ENCODE results near the gene RAPH1. TPM values are rescaled to one million over a fixed set of nuclear protein-coding genes. Genes with fewer than 3 reads are reported as not detected.
"Not testable (repeated sequence)": the region's sequence is repeated elsewhere in the genome, so short reads cannot be mapped to it uniquely, and the experiment has no call there.

RAPH1 gene
- total RNA-seq, 6 experiments from 2014 or later: 23.0 to 91.5 (median 53.4) TPM

- Histone ChIP-seq H3K27ac (no peak overlapping the region), H3K9me3 (no peaks in the 10 kb centered on the region), H3K4me3 (no peak overlapping the region), H3K4me1 (no peaks in the 10 kb centered on the region), H3K27me3 (no peaks in the 10 kb centered on the region), H3K36me3 (no peaks in the 10 kb centered on the region)
- intact Hi-C loops (cut with DNase I): no loop called here
- WGBS (ENCODE audit: insufficient coverage, low coverage, low lambda C conversion rate, missing lambda C conversion rate): 90% methylated on average over 2 of the region's 3 CpGs
- no peak for ATAC-seq
- DNase-seq: no peak
- TF ChIP-seq CTCF (IDR thresholded peaks at IDR 0.05) (no peak), POLR2A (IDR thresholded peaks at IDR 0.05) (no peak)
Measured at GRCh38 chr2:203379156-203379555, 155.9 kb downstream of the RAPH1 start.

- H3K9me3 ChIP-seq: no peaks in the 10 kb centered on the region
- H3K4me3 ChIP-seq: no peak overlapping the region
- ATAC-seq (no peak), DNase-seq (no peak)
- no peaks in the 10 kb centered on the region for H3K4me1 ChIP-seq
- no peaks in the 10 kb centered on the region for H3K27me3 ChIP-seq
- TF ChIP-seq POLR2A (IDR thresholded peaks at IDR 0.05) (no peak), CTCF (IDR thresholded peaks at IDR 0.05) (no peak)
- no peaks in the 10 kb centered on the region for H3K36me3 ChIP-seq
- intact Hi-C loops (cut with DNase I): no loop called here
- no peak overlapping the region for H3K27ac ChIP-seq
Measured at GRCh38 chr2:203376173-203376572, 158.9 kb downstream of the RAPH1 start.

- H3K4me3 ChIP-seq; H3K27me3 ChIP-seq; DNase-seq; H3K9me3 ChIP-seq; H3K36me3 ChIP-seq; intact Hi-C loops (cut with DNase I); ATAC-seq; H3K27ac ChIP-seq; H3K4me1 ChIP-seq: not testable (repeated sequence)
- WGBS (ENCODE audit: insufficient coverage, low coverage, low lambda C conversion rate, missing lambda C conversion rate): 90% methylated on average over 2 of the region's 31 CpGs
Measured at GRCh38 chr2:203372706-203373105, 162.4 kb downstream of the RAPH1 start.

- no peak for TF ChIP-seq POLR2A (IDR thresholded peaks at IDR 0.05)
- TF ChIP-seq CTCF (IDR thresholded peaks at IDR 0.05): no peak
- H3K9me3 ChIP-seq: no peaks in the 10 kb centered on the region
- H3K36me3 ChIP-seq: no peaks in the 10 kb centered on the region
- no peak for ATAC-seq
- intact Hi-C loops (cut with DNase I): no loop called here
- WGBS (ENCODE audit: insufficient coverage, low coverage, low lambda C conversion rate, missing lambda C conversion rate): 92% methylated on average over 5 of the region's 5 CpGs
- no peak overlapping the region for H3K27ac ChIP-seq
- DNase-seq: no peak
- no peak overlapping the region for H3K4me3 ChIP-seq
- no peaks in the 10 kb centered on the region for H3K27me3 ChIP-seq
- H3K4me1 ChIP-seq: no peaks in the 10 kb centered on the region
Measured at GRCh38 chr2:203366639-203367466, 168.2 kb downstream of the RAPH1 start.

GRCh38 chr2:203361922-203362321 lies 173.2 kb downstream of the RAPH1 start:
- H3K4me1 ChIP-seq: no peaks in the 10 kb centered on the region
- intact Hi-C loops (cut with DNase I): no loop called here
- no peak overlapping the region for H3K4me3 ChIP-seq
- H3K9me3 ChIP-seq: no peaks in the 10 kb centered on the region
- no peaks in the 10 kb centered on the region for H3K36me3 ChIP-seq
- H3K27ac ChIP-seq: no peak overlapping the region
- TF ChIP-seq CTCF (IDR thresholded peaks at IDR 0.05) (no peak), POLR2A (IDR thresholded peaks at IDR 0.05) (no peak)
- no peaks in the 10 kb centered on the region for H3K27me3 ChIP-seq
- ATAC-seq (no peak), DNase-seq (no peak)
